ENCODE results near the gene KATNBL1.
"Not testable (repeated sequence)": the region's sequence is repeated elsewhere in the genome, so short reads cannot be mapped to it uniquely, and the experiment has no call there.

The KATNBL1 gene

GRCh38 chr15:34125945-34126344 lies 84.0 kb downstream of the KATNBL1 start:
- peaks cover 9% of the 10 kb centered on the region for H3K4me1 ChIP-seq (ENCODE audit: insufficient read depth, poor library complexity, severe bottlenecking)
- no peak for ATAC-seq (ENCODE audit: low read depth)
- TF ChIP-seq CTCF (IDR thresholded peaks at IDR 0.05; ENCODE audit: poor library complexity, severe bottlenecking) = no peak
- no peak for DNase-seq (ENCODE audit: low spot score)
- H3K4me3 ChIP-seq (ENCODE audit: severe bottlenecking) = no peak overlapping the region
- H3K36me3 ChIP-seq (ENCODE audit: low read depth) = no peaks in the 10 kb centered on the region
- no peaks in the 10 kb centered on the region for H3K9me3 ChIP-seq (ENCODE audit: severe bottlenecking)
- H3K27ac ChIP-seq (ENCODE audit: poor library complexity, severe bottlenecking) = no peak overlapping the region
- H3K27me3 ChIP-seq (ENCODE audit: insufficient read depth, poor library complexity, severe bottlenecking) = no peaks in the 10 kb centered on the region

- no peak overlapping the region for H3K27ac ChIP-seq (ENCODE audit: poor library complexity, severe bottlenecking)
- ATAC-seq (ENCODE audit: low read depth) = no peak
- H3K27me3 ChIP-seq (ENCODE audit: insufficient read depth, poor library complexity, severe bottlenecking) = no peaks in the 10 kb centered on the region
- no peak for TF ChIP-seq CTCF (IDR thresholded peaks at IDR 0.05; ENCODE audit: poor library complexity, severe bottlenecking)
- no peaks in the 10 kb centered on the region for H3K9me3 ChIP-seq (ENCODE audit: severe bottlenecking)
- H3K4me1 ChIP-seq (ENCODE audit: insufficient read depth, poor library complexity, severe bottlenecking) = peaks cover 9% of the 10 kb centered on the region
- no peak for DNase-seq (ENCODE audit: low spot score)
- no peaks in the 10 kb centered on the region for H3K36me3 ChIP-seq (ENCODE audit: low read depth)
- H3K4me3 ChIP-seq (ENCODE audit: severe bottlenecking) = no peak overlapping the region
These were observed 85.2 kb downstream of the KATNBL1 start for GRCh38 chr15:34124651-34125050.

DNA sequence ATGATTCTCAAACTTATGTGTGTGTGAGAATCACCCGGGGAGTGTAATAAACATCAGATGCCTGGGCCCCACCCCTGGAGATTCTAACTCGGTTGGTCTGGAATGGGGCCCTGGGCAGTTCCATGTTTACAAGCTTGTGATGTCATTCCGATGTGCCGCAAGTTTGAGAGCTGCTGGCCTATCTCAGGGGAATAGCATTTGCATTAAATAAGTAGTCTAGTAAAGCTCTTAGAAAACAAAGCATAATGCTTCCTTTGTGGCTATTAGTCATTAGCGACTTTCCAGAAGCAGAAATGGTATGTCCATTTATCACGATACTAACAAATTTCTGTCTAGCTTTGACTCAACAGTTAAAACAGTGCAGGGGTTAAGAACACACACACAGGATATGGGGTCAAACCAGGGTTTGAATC lies 87.1 kb downstream of the KATNBL1 start:
- Histone ChIP-seq H3K4me3 (ENCODE audit: severe bottlenecking) (no peak overlapping the region), H3K27me3 (ENCODE audit: insufficient read depth, poor library complexity, severe bottlenecking) (no peaks in the 10 kb centered on the region), H3K36me3 (ENCODE audit: low read depth) (no peaks in the 10 kb centered on the region), H3K9me3 (ENCODE audit: severe bottlenecking) (no peaks in the 10 kb centered on the region), H3K4me1 (ENCODE audit: insufficient read depth, poor library complexity, severe bottlenecking) (peaks cover 9% of the 10 kb centered on the region), H3K27ac (ENCODE audit: poor library complexity, severe bottlenecking) (peak overlapping the region; percentile 45)
- ATAC-seq (ENCODE audit: low read depth) (peak; percentile 88), DNase-seq (ENCODE audit: low spot score) (no peak)
- no peak for TF ChIP-seq CTCF (IDR thresholded peaks at IDR 0.05; ENCODE audit: poor library complexity, severe bottlenecking)

GRCh38 chr15:34121786-34122185 lies 88.1 kb downstream of the KATNBL1 start:
- DNase-seq (ENCODE audit: low spot score); H3K4me1 ChIP-seq (ENCODE audit: insufficient read depth, poor library complexity, severe bottlenecking); H3K9me3 ChIP-seq (ENCODE audit: severe bottlenecking); H3K36me3 ChIP-seq (ENCODE audit: low read depth); H3K4me3 ChIP-seq (ENCODE audit: severe bottlenecking); H3K27me3 ChIP-seq (ENCODE audit: insufficient read depth, poor library complexity, severe bottlenecking); ATAC-seq (ENCODE audit: low read depth): not testable (repeated sequence)
- H3K27ac ChIP-seq (ENCODE audit: poor library complexity, severe bottlenecking) = peak overlapping the region; percentile 45

- not testable (repeated sequence) for H3K9me3 ChIP-seq (ENCODE audit: severe bottlenecking); DNase-seq (ENCODE audit: low spot score); H3K4me1 ChIP-seq (ENCODE audit: insufficient read depth, poor library complexity, severe bottlenecking); H3K36me3 ChIP-seq (ENCODE audit: low read depth); H3K4me3 ChIP-seq (ENCODE audit: severe bottlenecking); H3K27me3 ChIP-seq (ENCODE audit: insufficient read depth, poor library complexity, severe bottlenecking); ATAC-seq (ENCODE audit: low read depth); H3K27ac ChIP-seq (ENCODE audit: poor library complexity, severe bottlenecking)
These were observed 89.5 kb downstream of the KATNBL1 start for GRCh38 chr15:34120420-34120819.

GRCh38 chr15:34119291-34119690 lies 90.6 kb downstream of the KATNBL1 start:
- DNase-seq (ENCODE audit: low spot score) (no peak), ATAC-seq (ENCODE audit: low read depth) (peak; percentile 59)
- Histone ChIP-seq H3K9me3 (ENCODE audit: severe bottlenecking) (no peaks in the 10 kb centered on the region), H3K27me3 (ENCODE audit: insufficient read depth, poor library complexity, severe bottlenecking) (no peaks in the 10 kb centered on the region), H3K36me3 (ENCODE audit: low read depth) (no peaks in the 10 kb centered on the region), H3K4me1 (ENCODE audit: insufficient read depth, poor library complexity, severe bottlenecking) (peaks cover 9% of the 10 kb centered on the region), H3K27ac (ENCODE audit: poor library complexity, severe bottlenecking) (no peak overlapping the region), H3K4me3 (ENCODE audit: severe bottlenecking) (no peak overlapping the region)
- peak; percentile 66 for TF ChIP-seq CTCF (IDR thresholded peaks at IDR 0.05; ENCODE audit: poor library complexity, severe bottlenecking)

Data from RWPE2 (cell line).